GM18858 (cell line): ENCODE results near the gene RPL36AL.

Experiments
- ATAC-seq: cut with Tn5 transposase; IDR thresholded peaks from one replicate; pipeline ENCODE4 v1.9.1; 2021; ENCODE audit not compliant: unreplicated experiment

Gene RPL36AL

DNA sequence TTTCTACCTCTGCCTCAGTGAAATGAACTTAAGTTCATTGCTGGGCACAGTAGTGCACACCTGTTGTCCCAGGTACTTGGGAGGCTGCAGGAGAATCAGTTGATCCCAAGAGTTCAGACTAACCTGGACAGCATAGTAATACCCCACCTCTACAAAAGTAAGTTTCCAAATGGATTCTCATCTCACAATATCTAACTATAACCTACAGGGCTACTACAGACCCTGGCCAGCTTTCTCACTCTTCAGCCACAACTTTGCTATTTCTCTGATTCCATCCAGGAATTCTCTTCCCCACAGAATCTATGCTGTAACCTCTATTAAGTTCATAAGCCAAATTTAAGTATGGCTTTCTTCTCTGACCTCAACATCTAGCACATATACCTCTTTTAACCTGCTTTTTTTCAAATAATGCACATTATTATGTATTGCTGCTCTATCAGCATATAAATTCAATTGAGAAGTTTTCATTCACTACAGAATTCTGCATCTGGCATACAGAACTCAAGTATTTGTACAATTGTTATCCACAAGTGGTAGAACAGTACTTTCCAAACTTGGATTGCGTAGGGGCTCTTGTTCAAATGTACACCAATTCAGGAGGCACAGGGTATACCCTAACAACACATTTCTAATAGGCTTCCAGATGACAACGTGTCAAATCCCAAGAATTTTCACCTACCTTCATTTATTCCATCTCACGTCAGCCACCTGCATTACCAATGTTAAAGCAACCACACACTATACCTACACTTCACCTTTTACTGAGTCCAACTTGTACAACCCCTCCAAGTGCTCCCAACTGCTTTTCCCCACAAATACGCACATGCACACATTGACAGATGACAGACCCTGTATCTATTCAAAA, 38.1 kb downstream of the RPL36AL start:
- ATAC-seq: no peak

GRCh38 chr14:49581209-49582112, 39.0 kb downstream of the RPL36AL start:
- ATAC-seq: no peak

- no peak for ATAC-seq
These were observed 40.6 kb downstream of the RPL36AL start for GRCh38 chr14:49579841-49580240.

GRCh38 chr14:49578141-49578540, 42.3 kb downstream of the RPL36AL start:
- ATAC-seq: no peak

DNA sequence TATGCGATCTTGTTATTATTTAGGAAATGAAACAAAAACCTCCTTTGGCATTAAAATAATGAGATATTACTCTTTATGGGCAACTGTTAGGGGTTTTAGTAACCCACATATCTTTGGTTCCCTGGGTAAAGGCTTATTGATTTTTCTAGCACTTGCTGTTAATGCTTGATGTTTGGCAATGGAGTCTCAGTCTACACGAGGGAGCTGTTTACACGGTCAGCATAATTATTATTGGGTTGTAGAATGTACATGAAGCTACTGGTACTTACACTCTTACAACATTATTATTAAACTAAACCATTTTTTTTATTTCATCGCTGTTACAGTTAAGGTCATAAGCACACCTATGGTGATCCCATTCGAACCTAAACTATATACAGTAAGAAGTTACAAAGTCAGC, 46.4 kb downstream of the RPL36AL start:
- no peak for ATAC-seq

GRCh38 chr14:49569281-49569680, 51.1 kb downstream of the RPL36AL start:
- ATAC-seq: no peak
